PC-9 (cell line): ENCODE results near the gene SPDYE2B. TPM values are rescaled to one million over a fixed set of nuclear protein-coding genes. Genes with fewer than 3 reads are reported as not detected.
"Not testable (repeated sequence)": the region's sequence is repeated elsewhere in the genome, so short reads cannot be mapped to it uniquely, and the experiment has no call there.

Experiments
- BruUV-seq: library from RNA; stranded (reverse); fragments of 400-500 nt; replicated peaks from 2 replicates; lab custom pipeline; 2021; lab: Mats Ljungman, UMichigan
- CTCF ChIA-PET: fragments of 300-600 bp; sonication (Branson Sonifier 250); formaldehyde crosslinking; loops from one replicate; lab custom pipeline; 2022; ENCODE audit warnings: antibody characterized with exemption; lab: Charles Lee
- POLR2A ChIA-PET: fragments of 300-600 bp; sonication (Branson Sonifier 250); formaldehyde crosslinking; loops from one replicate; lab custom pipeline; 2022; ENCODE audit warnings: antibody characterized with exemption; ENCODE audit not compliant: unreplicated experiment; lab: Charles Lee
- DNase-seq, 2 experiments: peaks; one replicate each; pipeline versions ENCODE4 v3.0.0 to v3.0.0-alpha.2; 2015 to 2022; ENCODE audit warnings: mixed read lengths in 1 of 2
- H2AFZ ChIP-seq: fragments of 200-600 bp; sonication (generic); 2 replicates; pipeline ENCODE4 v1.8.1; 2017; ENCODE audit warnings: antibody characterized with exemption
- H3F3A ChIP-seq: fragments of 200-600 bp; sonication (generic); 2 replicates; pipeline ENCODE4 v1.8.1; 2017; ENCODE audit warnings: antibody characterized with exemption, mild to moderate bottlenecking, low read depth; ENCODE audit not compliant: insufficient read depth
- H3K27ac ChIP-seq: fragments of 200-600 bp; sonication (generic); 2 replicates; pipeline ENCODE4 v1.6.1; 2016; ENCODE audit warnings: mixed run types
- H3K27me3 ChIP-seq: fragments of 200-600 bp; sonication (generic); 2 replicates; pipeline ENCODE4 v1.6.1; 2016; ENCODE audit warnings: low read depth, mixed run types; ENCODE audit not compliant: insufficient read depth
- H3K36me3 ChIP-seq: fragments of 200-600 bp; sonication (generic); 2 replicates; pipeline ENCODE4 v1.6.1; 2016; ENCODE audit warnings: low read depth, mixed run types
- H3K4me1 ChIP-seq: fragments of 200-600 bp; sonication (generic); replicated peaks from 2 replicates; pipeline ENCODE4 v1.6.1; 2016; ENCODE audit warnings: mixed run types; ENCODE audit not compliant: insufficient read depth
- H3K4me2 ChIP-seq: fragments of 200-600 bp; sonication (generic); 2 replicates; pipeline ENCODE4 v1.6.1; 2017; ENCODE audit warnings: mixed run types
- H3K4me3 ChIP-seq: fragments of 200-600 bp; sonication (generic); 2 replicates; pipeline ENCODE4 v1.6.1; 2016; ENCODE audit warnings: mixed run types
- H3K79me2 ChIP-seq: fragments of 200-600 bp; sonication (generic); 2 replicates; pipeline ENCODE4 v1.6.1; 2017; ENCODE audit warnings: low read depth, mixed run types
- H3K9me2 ChIP-seq: fragments of 200-600 bp; sonication (generic); 2 replicates; pipeline ENCODE4 v1.8.1; 2017; ENCODE audit warnings: mild to moderate bottlenecking; ENCODE audit not compliant: insufficient read depth
- H3K9me3 ChIP-seq: fragments of 200-600 bp; sonication (generic); 2 replicates; pipeline ENCODE4 v1.8.1; 2016; ENCODE audit warnings: low read depth; ENCODE audit not compliant: insufficient read depth
- H4K20me1 ChIP-seq: fragments of 200-600 bp; sonication (generic); 2 replicates; pipeline ENCODE4 v1.8.1; 2017; ENCODE audit not compliant: insufficient read depth
- intact Hi-C: fragments of 100-400 bp; cut with micrococcal nuclease; formaldehyde crosslinking; loops from one replicate; pipeline ENCODE4 v1.10.0; 2022; ENCODE audit not compliant: unreplicated experiment
- total RNA-seq: library from RNA; stranded (reverse); gene quantifications from 2 replicates; pipeline ENCODE4 v1.2.3, GENCODE V29; 2021

The SPDYE2B gene
- total RNA-seq, 1 experiment from 2014 or later, result not detected

DNA sequence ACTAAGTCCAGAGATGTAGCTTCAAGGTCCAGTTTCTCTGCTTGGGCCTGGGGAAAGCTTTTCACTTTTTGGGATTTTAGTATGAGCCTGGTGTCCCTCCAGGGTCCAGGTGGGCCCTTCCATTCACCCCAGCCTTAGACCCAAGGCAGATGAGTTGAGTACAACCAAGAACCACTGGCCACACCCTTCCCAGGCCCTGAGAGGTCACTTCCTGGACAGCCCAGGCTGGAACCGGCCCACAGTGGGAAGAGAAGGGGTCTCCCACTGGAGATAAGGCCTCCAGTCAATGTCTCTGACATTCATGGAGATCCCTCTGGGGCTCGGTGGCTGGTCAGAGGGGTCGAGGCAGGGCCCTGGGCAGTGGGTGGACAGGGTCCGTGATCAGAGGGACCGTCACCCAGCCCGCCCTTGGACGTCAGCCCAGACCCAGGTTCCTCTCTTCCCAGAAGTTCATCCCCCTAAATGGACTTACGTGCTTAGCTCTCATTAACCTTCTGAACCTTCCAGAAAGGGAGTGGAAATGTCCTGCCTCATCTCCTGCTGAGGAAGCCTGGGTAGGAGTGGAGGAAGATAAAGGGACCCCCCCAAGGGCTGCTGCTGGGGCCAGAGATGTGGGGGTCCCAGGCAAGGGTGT lies 22.7 kb upstream of the SPDYE2B start:
- H3K36me3 ChIP-seq, POLR2A ChIA-PET, H3K9me3 ChIP-seq, intact Hi-C loops, H3K4me2 ChIP-seq, H3K27me3 ChIP-seq, H3K4me3 ChIP-seq, H3K4me1 ChIP-seq, H4K20me1 ChIP-seq, H3K9me2 ChIP-seq, CTCF ChIA-PET, H3K27ac ChIP-seq, H3F3A ChIP-seq, H2AFZ ChIP-seq, H3K79me2 ChIP-seq, DNase-seq, BruUV-seq: not testable (repeated sequence)

DNA sequence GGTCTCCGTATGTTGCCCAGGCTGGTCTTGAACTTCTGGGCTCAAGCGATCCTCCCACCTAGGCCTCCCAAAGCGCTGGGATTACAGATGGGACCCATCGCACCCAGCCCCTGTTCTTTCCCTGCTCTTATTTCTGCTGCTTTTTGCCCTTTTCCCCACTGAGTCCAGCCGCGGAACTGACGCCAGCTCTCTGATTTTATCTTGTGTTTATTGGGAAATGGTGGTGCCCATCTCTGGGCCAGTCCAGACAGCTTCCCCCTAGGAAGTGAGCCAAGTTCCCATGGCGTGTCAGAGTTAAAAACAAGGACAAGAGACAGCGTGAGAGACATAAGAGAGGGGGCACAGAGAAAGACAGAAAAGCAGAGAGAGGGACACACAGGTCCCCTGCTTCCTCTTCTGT lies 19.5 kb upstream of the SPDYE2B start:
- H3K4me1 ChIP-seq, H3K4me3 ChIP-seq, BruUV-seq, H3K79me2 ChIP-seq, H3K36me3 ChIP-seq, intact Hi-C loops, H3K9me3 ChIP-seq, H3K4me2 ChIP-seq, H2AFZ ChIP-seq, DNase-seq, H3K27me3 ChIP-seq, POLR2A ChIA-PET, H3K27ac ChIP-seq, H3K9me2 ChIP-seq, CTCF ChIA-PET, H3F3A ChIP-seq, H4K20me1 ChIP-seq: not testable (repeated sequence)

- H3K79me2 ChIP-seq, H3F3A ChIP-seq, H4K20me1 ChIP-seq, H3K4me1 ChIP-seq, H3K27ac ChIP-seq, intact Hi-C loops, H2AFZ ChIP-seq, POLR2A ChIA-PET, H3K9me2 ChIP-seq, CTCF ChIA-PET, H3K9me3 ChIP-seq, DNase-seq, H3K36me3 ChIP-seq, H3K4me2 ChIP-seq, H3K27me3 ChIP-seq, BruUV-seq, H3K4me3 ChIP-seq: not testable (repeated sequence)
These were observed 15.8 kb upstream of the SPDYE2B start for GRCh38 chr7:102634299-102634698.

GRCh38 chr7:102635354-102635753 lies 14.8 kb upstream of the SPDYE2B start:
- BruUV-seq, H3K9me2 ChIP-seq, H3K27ac ChIP-seq, H3F3A ChIP-seq, H3K4me2 ChIP-seq, H2AFZ ChIP-seq, intact Hi-C loops, H3K4me3 ChIP-seq, H3K79me2 ChIP-seq, H3K9me3 ChIP-seq, H3K36me3 ChIP-seq, H3K27me3 ChIP-seq, POLR2A ChIA-PET, H3K4me1 ChIP-seq, DNase-seq, CTCF ChIA-PET, H4K20me1 ChIP-seq: not testable (repeated sequence)

GRCh38 chr7:102636956-102637355 lies 13.2 kb upstream of the SPDYE2B start:
- H4K20me1 ChIP-seq, H3K27me3 ChIP-seq, POLR2A ChIA-PET, H3K4me3 ChIP-seq, H3F3A ChIP-seq, CTCF ChIA-PET, H3K36me3 ChIP-seq, DNase-seq, H3K4me2 ChIP-seq, H3K9me2 ChIP-seq, H3K79me2 ChIP-seq, intact Hi-C loops, H3K27ac ChIP-seq, H3K4me1 ChIP-seq, H2AFZ ChIP-seq, BruUV-seq, H3K9me3 ChIP-seq: not testable (repeated sequence)

GRCh38 chr7:102638848-102639247 lies 11.3 kb upstream of the SPDYE2B start:
- BruUV-seq, H3K27ac ChIP-seq, H3K27me3 ChIP-seq, H3K36me3 ChIP-seq, CTCF ChIA-PET, H4K20me1 ChIP-seq, DNase-seq, H3K9me3 ChIP-seq, intact Hi-C loops, H2AFZ ChIP-seq, H3K4me2 ChIP-seq, H3K9me2 ChIP-seq, POLR2A ChIA-PET, H3F3A ChIP-seq, H3K4me3 ChIP-seq, H3K4me1 ChIP-seq, H3K79me2 ChIP-seq: not testable (repeated sequence)

DNA sequence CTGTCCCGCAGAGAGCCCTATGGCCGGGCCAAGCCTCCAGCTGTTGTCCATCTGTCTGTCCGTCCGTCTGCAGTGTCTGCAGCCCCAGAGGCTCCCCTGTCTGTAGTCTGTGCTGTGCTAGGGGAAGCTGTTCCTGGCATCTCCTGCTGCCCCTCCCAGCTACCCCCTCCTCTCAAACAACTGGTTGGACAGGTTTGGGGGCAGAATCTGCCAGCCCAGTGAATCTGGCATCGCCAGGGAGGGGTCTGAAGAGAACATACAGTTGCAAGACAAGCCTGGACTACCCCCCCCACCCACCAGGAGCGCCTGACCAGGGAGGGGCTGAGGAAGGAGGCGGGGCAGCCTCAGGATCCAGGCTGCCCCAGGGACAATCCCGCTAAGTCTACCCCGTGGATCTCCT lies 7.4 kb upstream of the SPDYE2B start, which contains the start of gene UPK3BL1:
UPK3BL1 (minus strand) TSS at position 101 of the 400 bp plus-strand sequence; CDS start at position 51, 50 bp downstream.
- intact Hi-C loops, POLR2A ChIA-PET, H3K9me3 ChIP-seq, H3K27me3 ChIP-seq, CTCF ChIA-PET, H2AFZ ChIP-seq, H3K27ac ChIP-seq, H3K9me2 ChIP-seq, BruUV-seq, H4K20me1 ChIP-seq, H3F3A ChIP-seq, H3K4me3 ChIP-seq, H3K4me1 ChIP-seq, H3K4me2 ChIP-seq, DNase-seq, H3K36me3 ChIP-seq, H3K79me2 ChIP-seq: not testable (repeated sequence)
